Peyer's patch (tissue), 4 donors: ENCODE measurements around the gene SPEM2.

Experiments
- POLR2A ChIP-seq, 2 donors: fragments of 450-650 bp; IDR thresholded peaks; one replicate each; pipeline ENCODE4 v1.5.1; 2017; ENCODE audit warnings: antibody characterized with exemption in 2 of 2, mild to moderate bottlenecking in 2 of 2, moderate library complexity in 2 of 2
- TF ChIP-seq, protein P1 (sequence below), 6 experiments: fragments of 450-650 bp in 4 of 6; fragments of 200-600 bp in 2 of 6; sonication (generic) in 1 of 6; IDR thresholded peaks; one replicate each; pipeline ENCODE4 v1.5.1; 2017 to 2019; ENCODE audit warnings: antibody characterized with exemption in 6 of 6, mild to moderate bottlenecking in 3 of 6, moderate library complexity in 1 of 6

DNA sequence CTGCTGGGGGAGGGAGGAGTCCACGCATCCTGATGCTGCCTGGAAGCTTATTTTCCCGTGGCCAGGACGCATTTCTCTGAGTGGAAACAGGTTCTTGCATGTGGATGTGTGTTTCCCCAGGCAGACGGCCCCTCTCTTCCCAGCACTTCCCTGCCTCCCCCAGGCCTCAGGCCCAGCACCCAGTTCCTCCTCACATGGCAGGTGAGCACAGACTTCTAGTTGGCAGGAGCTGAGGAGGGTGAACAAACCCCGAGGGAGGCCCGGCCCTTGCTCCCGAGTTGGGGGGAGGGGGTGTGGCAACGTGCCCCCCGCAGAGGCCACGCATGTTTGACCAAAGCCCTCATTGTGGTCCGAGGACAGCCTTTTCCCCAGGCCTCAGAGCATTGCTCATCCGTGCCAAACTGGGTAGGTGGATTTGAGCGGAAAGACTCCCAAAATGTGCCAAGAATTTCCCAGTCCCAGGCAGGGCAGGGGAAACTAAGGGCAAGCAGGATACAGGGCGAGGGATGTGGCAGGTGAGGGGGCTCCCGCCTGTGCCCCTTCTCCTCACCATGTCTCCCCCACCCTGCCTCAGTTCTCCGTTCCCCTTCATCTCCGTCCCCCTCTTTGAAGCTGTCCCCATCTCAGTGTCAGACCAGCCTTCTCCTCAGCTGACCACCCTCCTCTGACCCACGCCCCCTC lies 6.8 kb upstream of the SPEM2 start:
- TF ChIP-seq, protein P1, sequence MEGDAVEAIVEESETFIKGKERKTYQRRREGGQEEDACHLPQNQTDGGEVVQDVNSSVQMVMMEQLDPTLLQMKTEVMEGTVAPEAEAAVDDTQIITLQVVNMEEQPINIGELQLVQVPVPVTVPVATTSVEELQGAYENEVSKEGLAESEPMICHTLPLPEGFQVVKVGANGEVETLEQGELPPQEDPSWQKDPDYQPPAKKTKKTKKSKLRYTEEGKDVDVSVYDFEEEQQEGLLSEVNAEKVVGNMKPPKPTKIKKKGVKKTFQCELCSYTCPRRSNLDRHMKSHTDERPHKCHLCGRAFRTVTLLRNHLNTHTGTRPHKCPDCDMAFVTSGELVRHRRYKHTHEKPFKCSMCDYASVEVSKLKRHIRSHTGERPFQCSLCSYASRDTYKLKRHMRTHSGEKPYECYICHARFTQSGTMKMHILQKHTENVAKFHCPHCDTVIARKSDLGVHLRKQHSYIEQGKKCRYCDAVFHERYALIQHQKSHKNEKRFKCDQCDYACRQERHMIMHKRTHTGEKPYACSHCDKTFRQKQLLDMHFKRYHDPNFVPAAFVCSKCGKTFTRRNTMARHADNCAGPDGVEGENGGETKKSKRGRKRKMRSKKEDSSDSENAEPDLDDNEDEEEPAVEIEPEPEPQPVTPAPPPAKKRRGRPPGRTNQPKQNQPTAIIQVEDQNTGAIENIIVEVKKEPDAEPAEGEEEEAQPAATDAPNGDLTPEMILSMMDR (IDR thresholded peaks at IDR 0.05), result no peak
- TF ChIP-seq POLR2A (IDR thresholded peaks at IDR 0.05), result no peak
